Gastrocnemius medialis (tissue), 4 donors: ENCODE measurements around the gene ADGRL3. TPM values are rescaled to one million over a fixed set of nuclear protein-coding genes. Genes with fewer than 3 reads are reported as not detected.

ENCODE experiments used
- ATAC-seq, 2 donors: fragments of 150-250 bp; one replicate each; pipeline ENCODE4 v1.9.1; 2016
- DNase-seq, 2 donors: peaks; one replicate each; pipeline ENCODE4 v3.0.0-alpha.2; 2019
- H3K27ac ChIP-seq, 4 donors: fragments of 200-600 bp; sonication (generic); 1 replicate in 1 of 4; 2 replicates in 3 of 4; pipeline ENCODE4 v1.5.1; 2016 to 2018; ENCODE audit warnings: mild to moderate bottlenecking in 2 of 4, moderate library complexity in 1 of 4
- H3K27me3 ChIP-seq, 3 donors: fragments of 200-600 bp; sonication (generic) in 2 of 3; 1 replicate in 1 of 3; 2 replicates in 2 of 3; pipeline versions ENCODE4 v1.5.1 to v1.6.0; 2016 to 2019; ENCODE audit warnings: mild to moderate bottlenecking in 1 of 3, moderate library complexity in 1 of 3
- H3K36me3 ChIP-seq, 2 donors: fragments of 200-600 bp; sonication (generic) in 1 of 2; one replicate each; pipeline ENCODE4 v1.5.1; 2017 to 2018
- H3K4me1 ChIP-seq, 2 donors: fragments of 200-600 bp; sonication (generic) in 1 of 2; one replicate each; pipeline ENCODE4 v1.5.1; 2016 to 2017; ENCODE audit warnings: mild to moderate bottlenecking in 2 of 2
- H3K4me3 ChIP-seq, 4 donors: fragments of 200-600 bp; sonication (generic) in 3 of 4; 1 replicate in 1 of 4; 2 replicates in 3 of 4; pipeline ENCODE4 v1.5.1; 2016 to 2019; ENCODE audit warnings: mild to moderate bottlenecking in 2 of 4
- H3K9me3 ChIP-seq, 3 donors: fragments of 200-600 bp; sonication (generic) in 2 of 3; 1 replicate in 1 of 3; 2 replicates in 2 of 3; pipeline ENCODE4 v1.5.1; 2016 to 2019
- POLR2A ChIP-seq, 2 donors: fragments of 450-650 bp; IDR thresholded peaks; one replicate each; pipeline ENCODE4 v1.6.1; 2017; ENCODE audit warnings: antibody characterized with exemption in 2 of 2, mild to moderate bottlenecking in 2 of 2, moderate library complexity in 2 of 2
- in situ Hi-C, 4 donors: fragments of 200-750 bp; cut with MboI; loops; one replicate each; pipeline versions ENCODE4 v1.15.0 to v1.8.0; 2017; ENCODE audit warnings: low sequenced_read_pairs in 4 of 4
- intact Hi-C: fragments of 100-400 bp; cut with DNase I; formaldehyde crosslinking; loops from one replicate; pipeline ENCODE4 v1.15.1; 2023; ENCODE audit warnings: low total_unique reads
- total RNA-seq, 4 donors: library from RNA; depleted of rRNA; stranded (reverse); fragments of >200 nt; gene quantifications; one replicate each; pipeline versions ENCODE4 v1.1.0 to v1.2.3, GENCODE V29; 2016
- TF ChIP-seq, protein P1 (sequence below), 5 experiments: fragments of 450-650 bp in 3 of 5; fragments of 200-600 bp in 2 of 5; sonication (generic) in 2 of 5; IDR thresholded peaks in 4 of 5; conservative IDR thresholded peaks in 1 of 5; 1 replicate in 4 of 5; 2 replicates in 1 of 5; pipeline ENCODE4 v1.5.1; 2016 to 2019; ENCODE audit warnings: antibody characterized with exemption in 5 of 5, mild to moderate bottlenecking in 3 of 5, moderate library complexity in 3 of 5

ADGRL3 gene
- total RNA-seq, 4 donors from 2014 or later, result 0.69 to 2.2 (median 1.1) TPM

DNA sequence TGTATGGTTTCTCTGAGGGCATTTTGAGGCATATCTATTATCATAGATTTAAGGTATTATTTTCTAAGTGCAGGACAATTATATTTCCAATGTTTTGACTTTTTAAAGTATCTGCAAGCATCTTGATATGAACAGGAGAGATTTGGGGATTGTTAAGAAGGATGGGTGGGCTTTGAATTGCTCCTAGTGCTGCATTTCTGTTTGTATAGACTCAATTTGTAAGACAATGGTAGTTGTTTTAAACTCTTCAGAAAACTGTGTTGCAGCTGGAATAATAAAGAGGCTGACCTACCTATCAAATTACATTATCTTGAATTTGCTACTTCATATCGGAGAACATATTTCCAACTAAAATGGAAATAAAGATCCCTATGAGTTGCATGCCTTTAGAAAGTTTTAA is 570.3 kb downstream of the ADGRL3 start:
- no peaks in the 10 kb centered on the region for H3K9me3 ChIP-seq
- intact Hi-C loops, result no loop called here
- no peaks in the 10 kb centered on the region for H3K36me3 ChIP-seq
- TF ChIP-seq POLR2A (IDR thresholded peaks at IDR 0.05), result no peak
- TF ChIP-seq, protein P1, sequence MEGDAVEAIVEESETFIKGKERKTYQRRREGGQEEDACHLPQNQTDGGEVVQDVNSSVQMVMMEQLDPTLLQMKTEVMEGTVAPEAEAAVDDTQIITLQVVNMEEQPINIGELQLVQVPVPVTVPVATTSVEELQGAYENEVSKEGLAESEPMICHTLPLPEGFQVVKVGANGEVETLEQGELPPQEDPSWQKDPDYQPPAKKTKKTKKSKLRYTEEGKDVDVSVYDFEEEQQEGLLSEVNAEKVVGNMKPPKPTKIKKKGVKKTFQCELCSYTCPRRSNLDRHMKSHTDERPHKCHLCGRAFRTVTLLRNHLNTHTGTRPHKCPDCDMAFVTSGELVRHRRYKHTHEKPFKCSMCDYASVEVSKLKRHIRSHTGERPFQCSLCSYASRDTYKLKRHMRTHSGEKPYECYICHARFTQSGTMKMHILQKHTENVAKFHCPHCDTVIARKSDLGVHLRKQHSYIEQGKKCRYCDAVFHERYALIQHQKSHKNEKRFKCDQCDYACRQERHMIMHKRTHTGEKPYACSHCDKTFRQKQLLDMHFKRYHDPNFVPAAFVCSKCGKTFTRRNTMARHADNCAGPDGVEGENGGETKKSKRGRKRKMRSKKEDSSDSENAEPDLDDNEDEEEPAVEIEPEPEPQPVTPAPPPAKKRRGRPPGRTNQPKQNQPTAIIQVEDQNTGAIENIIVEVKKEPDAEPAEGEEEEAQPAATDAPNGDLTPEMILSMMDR (IDR thresholded peaks at IDR 0.05 in 4 of 5, conservative IDR thresholded peaks at IDR 0.05 in 1 of 5), result no peak
- H3K4me1 ChIP-seq, result no peaks in the 10 kb centered on the region
- DNase-seq (no peak), ATAC-seq (no peak)
- H3K27me3 ChIP-seq, result no peaks in the 10 kb centered on the region
- no peak overlapping the region for H3K27ac ChIP-seq
- H3K4me3 ChIP-seq, result no peak overlapping the region
- in situ Hi-C loops, result no loop called here

DNA sequence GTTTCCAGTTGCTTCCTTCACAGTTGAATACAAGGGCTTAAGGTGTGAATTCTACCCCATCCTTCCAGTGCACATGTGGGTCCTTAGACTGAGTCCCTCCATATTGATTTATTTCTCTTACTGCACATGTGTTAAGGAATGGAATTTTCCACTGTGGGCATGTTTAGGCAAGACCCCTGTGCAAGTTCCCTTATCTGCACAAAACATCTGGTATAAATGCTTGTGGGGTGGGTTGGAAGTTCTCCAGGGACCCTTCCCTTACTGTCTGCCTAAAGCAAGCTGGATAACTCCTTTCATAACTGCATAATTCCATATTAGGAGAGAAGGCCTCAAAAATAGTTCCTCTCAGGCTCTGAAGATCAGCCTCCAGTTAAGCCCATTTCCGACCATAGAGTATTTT is 570.9 kb downstream of the ADGRL3 start:
- Histone ChIP-seq H3K4me3 (no peak overlapping the region), H3K36me3 (no peaks in the 10 kb centered on the region), H3K27ac (no peak overlapping the region), H3K27me3 (no peaks in the 10 kb centered on the region), H3K9me3 (no peaks in the 10 kb centered on the region), H3K4me1 (no peaks in the 10 kb centered on the region)
- in situ Hi-C loops (no loop called here), intact Hi-C loops (no loop called here)
- TF ChIP-seq, protein P1 (IDR thresholded peaks at IDR 0.05 in 4 of 5, conservative IDR thresholded peaks at IDR 0.05 in 1 of 5), result no peak
- ATAC-seq (no peak), DNase-seq (no peak)

DNA sequence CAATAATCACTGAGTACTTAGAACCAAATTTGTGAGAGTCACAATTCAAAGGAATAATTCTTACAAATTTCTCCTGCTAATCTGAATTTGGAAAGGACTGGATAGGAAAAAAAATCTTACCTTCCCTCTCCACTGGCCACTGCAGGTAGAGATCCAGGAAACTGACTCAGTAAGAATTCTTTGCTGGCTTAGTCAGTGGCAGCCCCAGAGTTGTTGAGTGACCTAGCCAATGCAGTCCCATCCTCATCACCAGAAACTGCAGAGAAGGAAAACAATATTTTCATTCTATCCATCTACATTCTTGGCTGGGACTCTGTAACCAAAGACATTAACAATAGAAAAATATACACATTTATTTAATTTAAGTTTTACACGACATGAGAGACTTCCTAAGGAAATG is 572.0 kb downstream of the ADGRL3 start:
- DNase-seq, result no peak
- H3K27me3 ChIP-seq, result no peaks in the 10 kb centered on the region
- intact Hi-C loops (no loop called here), in situ Hi-C loops (no loop called here)
- H3K4me1 ChIP-seq, result no peaks in the 10 kb centered on the region
- H3K27ac ChIP-seq, result no peak overlapping the region
- TF ChIP-seq POLR2A (IDR thresholded peaks at IDR 0.05), result no peak
- TF ChIP-seq, protein P1 (IDR thresholded peaks at IDR 0.05 in 4 of 5, conservative IDR thresholded peaks at IDR 0.05 in 1 of 5), result no peak
- ATAC-seq, result no peak
- H3K4me3 ChIP-seq, result no peak overlapping the region
- H3K9me3 ChIP-seq, result no peaks in the 10 kb centered on the region
- no peaks in the 10 kb centered on the region for H3K36me3 ChIP-seq

DNA sequence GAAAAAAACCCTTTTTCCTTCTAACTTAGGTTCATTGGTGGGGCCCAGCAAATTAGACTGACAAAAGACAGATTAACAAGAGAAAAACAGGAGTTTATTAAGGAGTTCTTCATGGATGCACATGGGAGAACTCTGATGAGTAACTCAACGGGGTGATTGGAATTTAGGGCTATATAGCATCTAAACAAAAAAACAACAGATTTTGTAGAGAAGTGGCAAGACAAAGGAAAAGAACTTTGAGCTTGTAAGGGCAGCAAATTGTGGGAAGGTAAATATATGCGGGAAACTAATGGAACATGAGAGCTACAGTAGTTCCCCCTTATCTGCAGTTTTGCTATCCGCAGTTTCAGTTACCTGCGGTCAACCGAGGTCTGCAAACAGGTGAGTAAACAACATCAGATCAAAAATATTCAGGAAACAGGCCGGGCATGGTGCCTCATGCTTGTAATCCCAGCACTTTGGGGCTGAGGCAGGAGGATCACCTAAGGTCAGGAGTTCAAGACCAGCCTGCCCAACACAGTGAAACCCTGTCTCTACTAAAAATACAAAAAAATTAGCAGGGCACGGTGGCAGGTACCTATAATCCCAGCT is 573.6 kb downstream of the ADGRL3 start:
- no peaks in the 10 kb centered on the region for H3K36me3 ChIP-seq
- in situ Hi-C loops (no loop called here), intact Hi-C loops (no loop called here)
- no peak overlapping the region for H3K27ac ChIP-seq
- TF ChIP-seq, protein P1 (IDR thresholded peaks at IDR 0.05 in 4 of 5, conservative IDR thresholded peaks at IDR 0.05 in 1 of 5), result no peak
- TF ChIP-seq POLR2A (IDR thresholded peaks at IDR 0.05), result no peak
- ATAC-seq, result no peak
- H3K4me1 ChIP-seq, result no peaks in the 10 kb centered on the region
- H3K9me3 ChIP-seq, result no peaks in the 10 kb centered on the region
- no peak overlapping the region for H3K4me3 ChIP-seq
- H3K27me3 ChIP-seq, result no peaks in the 10 kb centered on the region
- DNase-seq, result no peak

DNA sequence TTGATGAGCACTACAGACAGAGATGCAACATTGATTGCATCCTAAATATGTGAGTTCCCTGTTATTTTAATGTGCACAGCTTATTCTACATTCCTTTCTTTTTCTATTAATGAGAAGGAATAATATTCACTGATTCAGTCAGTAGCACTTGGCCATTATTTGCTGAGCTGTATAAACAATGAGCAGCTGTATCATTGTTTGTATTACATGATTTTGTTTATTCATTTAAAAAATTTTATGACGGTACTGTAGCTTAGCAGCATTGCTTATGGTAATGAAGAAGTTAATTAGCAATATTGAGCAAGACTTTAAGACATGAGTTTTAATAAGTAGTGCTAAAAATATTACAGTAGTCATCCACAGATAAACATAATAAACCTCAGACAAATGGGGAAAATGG is 582.0 kb downstream of the ADGRL3 start:
- H3K9me3 ChIP-seq, result no peaks in the 10 kb centered on the region
- no peaks in the 10 kb centered on the region for H3K4me1 ChIP-seq
- DNase-seq, result no peak
- H3K27ac ChIP-seq, result no peak overlapping the region
- in situ Hi-C loops, result no loop called here
- intact Hi-C loops, result no loop called here
- H3K4me3 ChIP-seq, result no peak overlapping the region
- H3K27me3 ChIP-seq, result no peaks in the 10 kb centered on the region
- H3K36me3 ChIP-seq, result no peaks in the 10 kb centered on the region
- no peak for ATAC-seq
- no peak for TF ChIP-seq POLR2A (IDR thresholded peaks at IDR 0.05)
- TF ChIP-seq, protein P1 (IDR thresholded peaks at IDR 0.05 in 4 of 5, conservative IDR thresholded peaks at IDR 0.05 in 1 of 5), result no peak
